Activated CD4-positive, alpha-beta T cell treated with anti-CD3 and anti-CD28 coated beads for 36 hours (primary cell): ENCODE measurements around the gene SMIM20. TPM values are rescaled to one million over a fixed set of nuclear protein-coding genes. Genes with fewer than 3 reads are reported as not detected.

Source experiments
- ATAC-seq: fragments of 200-7000 bp; cut with Tn5 transposase; one replicate; pipeline ENCODE4 v1.10.0; 2021; ENCODE audit warnings: mild to moderate bottlenecking, moderate library complexity
- CTCF ChIA-PET: fragments of 350-600 bp; sonication (Branson Sonifier 250); formaldehyde crosslinking; loops from one replicate; lab custom pipeline; 2021; ENCODE audit warnings: antibody characterized with exemption; lab: Charles Lee
- POLR2A ChIA-PET: fragments of 350-600 bp; sonication (Branson Sonifier 250); formaldehyde crosslinking; loops from one replicate; lab custom pipeline; 2021; ENCODE audit warnings: antibody characterized with exemption, inconsistent platforms; lab: Charles Lee
- DNase-seq: peaks from one replicate; pipeline ENCODE4 v3.0.0-alpha.2; 2020
- H3K27ac Mint-ChIP-seq: one replicate; pipeline ENCODE4 v1.8.0; 2021; ENCODE audit warnings: mixed read lengths
- H3K27me3 Mint-ChIP-seq: one replicate; pipeline ENCODE4 v1.8.0; 2021; ENCODE audit warnings: mixed read lengths
- H3K36me3 Mint-ChIP-seq: one replicate; pipeline ENCODE4 v1.8.0; 2021; ENCODE audit warnings: low read depth, mixed read lengths
- H3K4me1 Mint-ChIP-seq: one replicate; pipeline ENCODE4 v1.8.0; 2021; ENCODE audit warnings: mixed read lengths
- H3K4me3 Mint-ChIP-seq: one replicate; pipeline ENCODE4 v1.8.0; 2021; ENCODE audit warnings: mild to moderate bottlenecking, moderate library complexity, mixed read lengths
- H3K9me3 Mint-ChIP-seq: one replicate; pipeline ENCODE4 v1.8.0; 2021; ENCODE audit warnings: low read depth, mixed read lengths
- intact Hi-C, 2 experiments: fragments of 100-400 bp; cut with DNase I in 1 of 2; cut with micrococcal nuclease in 1 of 2; formaldehyde crosslinking; loops; one replicate each; pipeline versions ENCODE4 v1.14.2 to v1.15.1; 2022 to 2024; cut with DNase I, micrococcal nuclease
- total RNA-seq, 2 experiments: library from RNA; stranded (reverse); gene quantifications; one replicate each; pipeline ENCODE4 v1.2.3, GENCODE V29; 2021

SMIM20 gene
- total RNA-seq, 2 experiments from 2014 or later = 15.6 to 23.0 TPM

GRCh38 chr4:25962393-25962792, 48.4 kb downstream of the SMIM20 start:
- Mint-ChIP-seq H3K9me3 (no peaks in the 10 kb centered on the region), H3K27me3 (peaks cover 2% of the 10 kb centered on the region), H3K4me1 (no peaks in the 10 kb centered on the region), H3K27ac (no peak overlapping the region), H3K36me3 (no peaks in the 10 kb centered on the region), H3K4me3 (no peak overlapping the region)
- DNase-seq = no peak
- ChIA-PET POLR2A (no interaction called here), CTCF (interaction anchor here (1.5 kb wide), 1 partner anchor 25 kb away, joined by 4 read pairs; no protein-coding TSS in a partner anchor)
- no peak for ATAC-seq
- intact Hi-C loops = no loop called here

- POLR2A ChIA-PET = no interaction called here
- Mint-ChIP-seq H3K36me3 (no peaks in the 10 kb centered on the region), H3K27me3 (peaks cover 10% of the 10 kb centered on the region), H3K9me3 (no peaks in the 10 kb centered on the region), H3K27ac (no peak overlapping the region), H3K4me1 (no peaks in the 10 kb centered on the region), H3K4me3 (no peak overlapping the region)
- DNase-seq (no peak), ATAC-seq (no peak)
- CTCF ChIA-PET = interaction anchor here (0.7 kb wide), 1 partner anchor 440 kb away, joined by 3 read pairs; no protein-coding TSS in a partner anchor
- intact Hi-C loops = no loop called here
These were observed 51.6 kb downstream of the SMIM20 start for GRCh38 chr4:25965629-25966028.

- H3K9me3 Mint-ChIP-seq = no peaks in the 10 kb centered on the region
- no peak for ATAC-seq
- no peak overlapping the region for H3K4me3 Mint-ChIP-seq
- CTCF ChIA-PET = interaction anchor here (0.6 kb wide), 1 partner anchor 364 kb away, joined by 3 read pairs; no protein-coding TSS in a partner anchor
- H3K27me3 Mint-ChIP-seq = peaks cover 10% of the 10 kb centered on the region
- DNase-seq = no peak
- no peak overlapping the region for H3K27ac Mint-ChIP-seq
- no peaks in the 10 kb centered on the region for H3K36me3 Mint-ChIP-seq
- intact Hi-C loops = no loop called here
- POLR2A ChIA-PET = no interaction called here
- H3K4me1 Mint-ChIP-seq = no peaks in the 10 kb centered on the region
These were observed 52.2 kb downstream of the SMIM20 start for GRCh38 chr4:25966171-25966570.

GRCh38 chr4:25969374-25970155, 55.5 kb downstream of the SMIM20 start:
- intact Hi-C loops = no loop called here
- Mint-ChIP-seq H3K27ac (no peak overlapping the region), H3K27me3 (peaks cover 10% of the 10 kb centered on the region), H3K4me3 (no peak overlapping the region), H3K4me1 (no peaks in the 10 kb centered on the region), H3K9me3 (no peaks in the 10 kb centered on the region), H3K36me3 (no peaks in the 10 kb centered on the region)
- ChIA-PET POLR2A (no interaction called here), CTCF (interaction anchor here (1.4 to 1.8 kb wide), 2 partner anchors 11 to 18 kb away, joined by 5 to 6 read pairs; no protein-coding TSS in a partner anchor)
- no peak for ATAC-seq
- DNase-seq = no peak

- no peak overlapping the region for H3K27ac Mint-ChIP-seq
- H3K4me3 Mint-ChIP-seq = no peak overlapping the region
- ATAC-seq (no peak), DNase-seq (no peak)
- no peaks in the 10 kb centered on the region for H3K9me3 Mint-ChIP-seq
- peaks cover 10% of the 10 kb centered on the region for H3K27me3 Mint-ChIP-seq
- no peaks in the 10 kb centered on the region for H3K36me3 Mint-ChIP-seq
- no peaks in the 10 kb centered on the region for H3K4me1 Mint-ChIP-seq
- CTCF ChIA-PET = interaction anchor here (0.6 to 1.8 kb wide), 3 partner anchors 10 to 194 kb away, joined by 3 to 6 read pairs (median 5); no protein-coding TSS in a partner anchor
- POLR2A ChIA-PET = no interaction called here
- intact Hi-C loops = no loop called here
These were observed 56.2 kb downstream of the SMIM20 start for GRCh38 chr4:25970226-25970675.

- no peak overlapping the region for H3K4me3 Mint-ChIP-seq
- H3K27me3 Mint-ChIP-seq = peaks cover 10% of the 10 kb centered on the region
- H3K4me1 Mint-ChIP-seq = no peaks in the 10 kb centered on the region
- no peaks in the 10 kb centered on the region for H3K36me3 Mint-ChIP-seq
- no peak overlapping the region for H3K27ac Mint-ChIP-seq
- ChIA-PET POLR2A (no interaction called here), CTCF (interaction anchor here (0.6 to 1.8 kb wide), 3 partner anchors 10 to 195 kb away, joined by 3 to 6 read pairs (median 5); no protein-coding TSS in a partner anchor)
- ATAC-seq (no peak), DNase-seq (no peak)
- intact Hi-C loops = no loop called here
- H3K9me3 Mint-ChIP-seq = no peaks in the 10 kb centered on the region
These were observed 56.8 kb downstream of the SMIM20 start for GRCh38 chr4:25970691-25971432.

- intact Hi-C loops = no loop called here
- no peaks in the 10 kb centered on the region for H3K4me1 Mint-ChIP-seq
- ChIA-PET CTCF (interaction anchor here (1.1 to 2.5 kb wide), 2 partner anchors 9 to 16 kb away, joined by 3 to 13 read pairs; no protein-coding TSS in a partner anchor), POLR2A (no interaction called here)
- DNase-seq = no peak
- peaks cover 8% of the 10 kb centered on the region for H3K27me3 Mint-ChIP-seq
- no peaks in the 10 kb centered on the region for H3K9me3 Mint-ChIP-seq
- no peak overlapping the region for H3K27ac Mint-ChIP-seq
- H3K4me3 Mint-ChIP-seq = no peak overlapping the region
- ATAC-seq = no peak
- H3K36me3 Mint-ChIP-seq = no peaks in the 10 kb centered on the region
These were observed 58.3 kb downstream of the SMIM20 start for GRCh38 chr4:25972366-25972765.

- intact Hi-C loops = no loop called here
- no peak for DNase-seq
- Mint-ChIP-seq H3K9me3 (no peaks in the 10 kb centered on the region), H3K4me3 (no peak overlapping the region), H3K36me3 (no peaks in the 10 kb centered on the region), H3K27me3 (peaks cover 7% of the 10 kb centered on the region), H3K4me1 (no peaks in the 10 kb centered on the region), H3K27ac (no peak overlapping the region)
- CTCF ChIA-PET = interaction anchor here (1.1 to 2.5 kb wide), 2 partner anchors 9 to 15 kb away, joined by 3 to 13 read pairs; no protein-coding TSS in a partner anchor
- POLR2A ChIA-PET = no interaction called here
- ATAC-seq = no peak
These were observed 59.1 kb downstream of the SMIM20 start for GRCh38 chr4:25972984-25973745.

- Mint-ChIP-seq H3K27ac (no peak overlapping the region), H3K4me1 (no peaks in the 10 kb centered on the region), H3K4me3 (no peak overlapping the region), H3K27me3 (no peaks in the 10 kb centered on the region), H3K36me3 (no peaks in the 10 kb centered on the region), H3K9me3 (no peaks in the 10 kb centered on the region)
- ATAC-seq (no peak), DNase-seq (no peak)
- intact Hi-C loops = no loop called here
- POLR2A ChIA-PET = no interaction called here
- CTCF ChIA-PET = interaction anchor here (0.6 to 4.3 kb wide), 2 partner anchors 12 to 20 kb away, joined by 3 to 24 read pairs; no protein-coding TSS in a partner anchor
These were observed 62.8 kb downstream of the SMIM20 start for GRCh38 chr4:25976780-25977179.

- intact Hi-C loops = no loop called here
- no peak for ATAC-seq
- H3K9me3 Mint-ChIP-seq = no peaks in the 10 kb centered on the region
- CTCF ChIA-PET = interaction anchor here (0.6 to 4.3 kb wide), 3 partner anchors 11 to 480 kb away, joined by 3 to 24 read pairs (median 4); no protein-coding TSS in a partner anchor
- H3K4me1 Mint-ChIP-seq = no peaks in the 10 kb centered on the region
- H3K4me3 Mint-ChIP-seq = no peak overlapping the region
- no peak overlapping the region for H3K27ac Mint-ChIP-seq
- no peaks in the 10 kb centered on the region for H3K27me3 Mint-ChIP-seq
- POLR2A ChIA-PET = no interaction called here
- H3K36me3 Mint-ChIP-seq = no peaks in the 10 kb centered on the region
- DNase-seq = no peak
These were observed 63.6 kb downstream of the SMIM20 start for GRCh38 chr4:25977397-25978170.
